HG03460 (cell line): ENCODE results near the gene TGM4.
"Not testable (repeated sequence)": the region's sequence is repeated elsewhere in the genome, so short reads cannot be mapped to it uniquely, and the experiment has no call there.

Source experiments
- ATAC-seq: cut with Tn5 transposase; IDR thresholded peaks from one replicate; pipeline ENCODE4 v1.9.1; 2021; ENCODE audit not compliant: unreplicated experiment

TGM4 gene

DNA sequence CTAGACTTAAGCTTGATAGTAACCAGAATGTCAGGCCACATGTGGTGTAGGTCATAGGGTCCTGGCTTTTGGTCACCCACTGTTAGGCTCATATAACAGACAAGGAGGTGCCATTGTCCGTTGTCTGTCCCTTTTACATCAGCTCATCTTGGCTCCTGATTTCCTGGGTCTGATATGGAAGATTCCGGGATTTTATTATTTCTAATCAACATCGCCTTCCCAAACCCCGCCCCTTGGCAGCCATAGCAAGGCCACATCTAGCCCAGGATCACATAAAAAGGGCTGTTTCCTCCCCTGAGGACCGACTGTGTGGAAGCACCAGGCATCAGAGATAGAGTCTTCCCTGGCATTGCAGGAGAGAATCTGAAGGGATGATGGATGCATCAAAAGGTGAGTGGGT is at the start of gene TGM4:
TGM4 (plus strand) TSS at position 301 of the 400 bp plus-strand sequence; CDS start at position 372, 71 bp downstream.
- ATAC-seq, result no peak

DNA sequence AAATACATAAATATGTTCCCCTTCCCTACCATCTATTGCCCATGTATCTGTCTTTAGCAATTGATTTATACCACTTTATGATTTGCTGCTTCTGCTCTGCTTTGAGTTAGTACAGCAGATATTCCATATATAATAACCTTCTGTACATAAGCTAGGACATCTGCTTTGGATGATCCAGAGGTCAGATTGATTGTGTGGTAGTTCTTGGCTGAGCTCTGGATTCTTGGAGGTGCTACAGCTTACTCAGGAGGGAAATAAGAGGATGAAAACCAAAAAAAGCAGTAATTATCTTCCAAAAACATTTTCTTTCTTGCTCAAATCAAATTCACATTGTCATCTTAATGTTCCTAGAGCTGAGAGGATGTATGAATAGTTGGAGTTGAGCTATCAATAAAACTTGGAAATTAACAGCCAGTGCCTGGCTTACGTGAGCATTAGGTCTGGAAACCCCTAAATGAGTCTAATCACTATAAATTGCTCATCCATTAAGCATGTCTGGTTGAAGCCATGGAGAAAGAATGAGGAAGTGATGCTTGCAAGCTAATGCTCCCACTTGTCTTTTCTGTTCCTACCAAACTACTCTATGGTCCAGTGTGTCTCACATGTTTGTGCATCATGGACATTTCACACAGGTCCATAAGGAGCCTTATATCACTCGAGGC is 49.0 kb upstream of the TGM4 start:
- ATAC-seq, result no peak

DNA sequence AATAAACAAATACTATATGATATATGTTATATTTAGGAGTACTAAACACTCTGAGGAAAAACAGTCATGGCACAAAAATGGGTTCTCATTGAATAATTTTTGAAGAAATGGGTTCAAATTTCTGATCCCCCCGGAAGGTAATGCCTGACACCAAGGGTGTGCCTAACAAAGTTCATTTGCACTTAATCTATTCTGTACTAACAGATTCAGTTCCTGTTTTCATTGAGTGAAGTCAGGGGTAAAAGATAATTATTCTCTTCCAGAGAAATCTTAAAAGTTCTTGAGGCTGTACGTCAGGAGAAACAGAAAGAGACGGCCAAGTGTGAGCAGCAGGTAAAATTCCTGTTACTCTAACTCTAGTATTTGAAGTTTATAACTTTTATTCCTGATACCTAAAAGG is 47.2 kb upstream of the TGM4 start:
- ATAC-seq, result no peak

DNA sequence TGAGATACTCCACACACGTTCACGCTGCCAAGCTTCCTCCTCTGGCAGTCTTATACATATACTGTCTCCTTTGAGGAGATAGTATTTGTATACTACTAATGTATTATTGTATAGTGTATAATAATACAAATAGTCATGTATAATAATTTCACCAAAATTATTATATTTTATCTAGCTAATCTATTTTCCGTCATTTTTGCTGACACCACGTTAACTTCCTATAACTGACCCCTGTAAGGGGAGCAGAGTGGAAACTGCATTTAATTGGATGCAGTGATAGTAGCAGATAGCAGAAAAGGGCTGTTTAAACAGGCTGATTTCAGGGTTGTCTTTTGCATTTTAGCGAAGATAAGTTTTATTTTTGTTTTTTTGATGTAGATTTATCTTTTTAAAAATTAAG is 43.2 kb upstream of the TGM4 start:
- no peak for ATAC-seq

DNA sequence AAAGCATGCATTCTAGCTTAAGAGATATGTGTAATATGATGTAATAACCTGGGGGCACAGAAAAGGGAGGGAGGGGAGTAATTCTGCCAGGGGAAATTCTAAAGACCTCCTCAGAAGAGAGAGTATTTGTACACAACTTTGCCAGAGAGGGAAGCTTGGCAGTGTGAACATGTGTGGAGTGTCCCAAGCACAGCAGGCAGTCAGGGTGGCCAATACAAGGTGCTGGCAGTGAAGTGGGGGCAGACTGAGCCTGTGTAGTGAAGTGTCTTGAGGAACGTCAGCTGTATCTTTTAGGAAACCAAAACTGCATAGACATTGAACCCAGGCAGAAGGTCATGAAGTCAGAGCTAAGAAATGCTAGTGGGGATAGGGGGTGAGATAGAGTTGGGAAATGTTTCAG is 42.4 kb upstream of the TGM4 start:
- no peak for ATAC-seq

DNA sequence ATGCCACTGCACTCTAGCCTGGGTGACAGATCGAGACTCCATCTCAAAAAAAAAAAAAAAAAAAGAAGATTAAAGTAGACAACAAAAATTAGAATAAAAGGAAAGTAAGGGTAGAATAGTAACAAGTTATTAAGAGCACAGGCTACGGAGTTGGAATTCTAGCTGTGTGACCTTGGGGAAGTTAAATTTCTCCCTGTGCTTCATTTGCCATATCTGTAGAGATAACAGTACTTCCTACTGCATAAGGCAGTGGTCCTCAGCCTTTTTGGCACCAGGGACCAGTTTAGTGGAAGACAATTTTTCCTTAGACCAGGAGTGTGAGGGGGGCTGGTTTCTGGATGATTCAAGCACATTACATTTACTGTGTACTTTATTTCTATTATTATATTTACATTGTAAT is 41.4 kb upstream of the TGM4 start:
- no peak for ATAC-seq

DNA sequence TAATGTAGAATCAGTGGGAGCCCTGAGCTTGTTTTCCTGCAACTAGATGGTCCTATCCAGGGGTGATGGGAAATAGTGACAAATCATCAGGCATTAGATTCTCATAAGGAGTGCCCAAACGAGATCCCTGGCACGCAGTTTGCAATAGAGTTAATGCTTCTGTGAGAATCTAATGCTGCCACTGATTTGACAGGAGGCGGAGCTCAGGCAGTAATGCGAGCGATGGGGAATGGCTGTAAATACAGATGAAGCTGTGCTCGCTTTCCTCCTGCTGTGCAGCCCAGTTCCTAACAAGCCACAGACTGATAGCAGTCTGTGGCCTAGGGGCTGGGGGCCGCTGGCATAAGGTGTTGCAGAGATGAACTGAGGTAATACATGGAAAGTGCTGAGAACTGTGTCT is 41.0 kb upstream of the TGM4 start:
- no peak for ATAC-seq

DNA sequence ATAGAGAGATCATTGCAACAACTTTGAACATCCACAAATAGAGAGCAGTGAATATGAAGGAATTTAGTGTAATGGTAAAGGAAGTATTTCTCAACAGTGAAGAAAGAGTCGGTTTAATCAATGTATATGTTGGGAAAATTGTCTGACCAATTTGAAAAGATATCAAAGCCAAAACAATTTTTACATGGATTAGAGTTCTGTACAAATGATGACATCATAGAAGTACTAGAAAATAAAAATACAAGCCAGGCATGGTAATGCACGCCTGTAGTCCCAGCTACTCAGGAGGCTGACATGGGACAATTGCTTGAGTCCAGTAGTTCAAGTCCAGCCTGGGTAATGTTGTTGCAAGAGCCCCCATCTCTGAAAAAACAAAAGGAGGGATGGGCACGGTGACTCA is 38.7 kb upstream of the TGM4 start:
- ATAC-seq, result no peak

DNA sequence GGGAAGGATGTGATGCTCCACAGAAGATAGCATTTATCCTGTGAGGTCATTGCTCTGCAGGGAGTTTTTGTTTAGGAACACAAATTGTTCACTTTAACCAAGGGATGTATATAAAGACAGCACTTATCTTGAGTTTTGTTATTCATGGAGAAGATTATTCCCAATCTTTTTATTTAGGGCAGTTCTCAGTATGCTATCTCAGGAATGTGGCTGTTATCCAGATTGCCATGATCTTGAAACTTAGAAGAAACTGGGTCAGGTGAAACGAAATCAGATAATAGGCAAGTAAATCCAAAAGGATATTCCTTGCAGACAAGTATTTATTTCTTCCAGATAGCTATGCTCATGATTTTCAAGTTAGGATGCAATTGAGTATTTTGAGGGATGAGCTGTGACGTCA is 32.0 kb upstream of the TGM4 start:
- no peak for ATAC-seq

DNA sequence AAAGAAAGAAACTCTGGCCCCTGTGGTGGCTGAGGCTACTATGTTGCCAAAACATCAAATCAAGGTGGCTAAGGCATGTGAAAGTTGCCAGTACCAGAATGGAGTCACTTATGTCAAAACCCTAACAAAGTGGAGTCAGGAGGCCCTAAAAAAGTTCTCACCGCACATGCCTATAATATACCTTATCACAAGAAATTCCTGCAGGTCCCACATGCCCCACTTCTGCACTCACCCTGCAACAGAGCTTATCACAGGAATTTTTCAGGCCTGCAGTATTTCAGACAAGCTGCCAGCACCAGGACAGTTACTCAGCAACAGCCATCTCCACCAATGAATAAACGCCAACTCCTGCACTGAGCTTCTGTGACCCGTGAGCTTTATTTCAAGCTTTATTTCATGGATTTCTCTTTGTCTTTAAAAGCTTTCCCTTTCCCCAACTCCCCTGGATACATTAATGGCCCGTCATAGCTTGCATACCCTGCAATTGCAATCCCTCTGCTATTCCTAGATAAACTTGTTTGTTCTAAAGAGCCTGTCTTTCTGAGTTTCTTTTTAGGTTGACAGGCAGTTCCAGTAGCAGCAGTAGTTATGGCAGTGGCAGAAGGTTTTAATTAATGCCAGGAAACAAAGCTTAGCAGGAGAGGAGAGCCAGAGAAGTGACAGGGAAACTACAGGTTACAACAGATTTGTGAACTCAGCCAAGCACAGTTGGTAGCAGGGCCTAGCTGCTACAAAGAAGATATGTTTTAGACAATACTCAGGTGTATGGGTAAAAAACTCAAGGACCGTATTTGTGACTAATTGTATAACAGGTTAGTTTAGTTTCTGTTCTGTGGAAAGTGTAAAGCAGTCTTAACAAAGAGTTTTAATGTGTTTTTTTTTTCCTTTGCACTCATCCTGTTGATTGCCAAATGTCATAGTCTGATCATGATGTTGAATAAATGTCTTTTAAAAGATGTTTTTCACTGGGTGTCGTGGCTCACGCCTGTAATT is 28.6 kb upstream of the TGM4 start:
- ATAC-seq, result no peak

DNA sequence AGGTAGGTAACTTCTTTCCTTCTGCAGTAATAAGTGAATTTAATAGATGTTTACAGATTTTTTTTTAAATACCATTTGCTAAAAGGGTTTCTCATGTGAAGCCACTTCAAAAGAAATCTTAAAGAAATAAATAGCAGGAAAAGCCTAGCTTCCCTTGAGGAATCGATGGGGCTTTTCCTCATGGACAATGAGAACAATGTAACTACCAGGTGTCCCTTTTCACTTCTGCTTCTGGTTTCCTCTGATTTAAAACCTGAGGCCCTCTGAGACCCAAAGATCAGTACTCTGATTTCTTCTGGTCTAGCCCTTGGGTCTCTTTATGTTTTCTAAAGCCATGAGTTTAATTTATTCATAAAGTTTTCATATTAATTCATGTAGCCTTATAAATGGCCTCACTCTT is 25.8 kb upstream of the TGM4 start:
- no peak for ATAC-seq

DNA sequence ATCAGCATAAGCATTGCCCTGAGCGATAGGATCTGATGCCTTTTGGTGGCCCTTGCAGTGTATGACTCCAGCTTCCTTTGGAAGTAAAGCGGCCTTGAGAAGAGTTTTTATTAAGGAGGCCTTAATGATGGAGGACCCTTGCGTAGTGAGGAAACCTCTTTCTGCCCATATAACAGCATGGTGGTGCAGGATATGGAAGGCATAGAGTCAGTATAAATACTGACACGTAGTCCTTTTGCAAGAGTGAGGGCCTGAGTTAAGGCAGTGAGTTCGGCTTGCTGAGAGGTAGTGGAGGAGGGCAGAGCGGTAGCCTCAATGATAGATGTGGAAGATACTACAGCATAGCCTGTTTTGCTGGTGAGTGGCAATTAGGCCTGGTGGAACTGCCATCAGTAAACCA is 17.7 kb upstream of the TGM4 start:
- not testable (repeated sequence) for ATAC-seq

DNA sequence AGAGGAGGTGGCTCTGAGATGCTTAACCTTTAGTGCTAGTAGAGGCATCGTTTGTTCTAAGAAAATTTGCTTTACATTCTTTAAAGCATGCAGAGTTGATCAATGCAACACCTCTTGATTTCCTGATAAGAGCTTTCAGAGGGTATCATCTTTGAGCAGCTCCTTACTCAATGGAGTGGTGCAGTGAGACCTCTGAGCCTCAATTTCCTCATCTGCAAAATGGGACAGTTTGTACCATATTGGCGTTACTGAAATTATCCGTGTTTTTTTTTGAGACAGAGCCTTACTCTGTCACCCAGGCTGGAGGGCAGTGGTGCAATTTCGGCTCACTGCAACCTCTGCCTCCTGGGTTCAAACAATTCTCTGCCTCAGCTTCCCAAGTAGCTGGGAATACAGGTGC is 14.3 kb upstream of the TGM4 start:
- ATAC-seq, result no peak

DNA sequence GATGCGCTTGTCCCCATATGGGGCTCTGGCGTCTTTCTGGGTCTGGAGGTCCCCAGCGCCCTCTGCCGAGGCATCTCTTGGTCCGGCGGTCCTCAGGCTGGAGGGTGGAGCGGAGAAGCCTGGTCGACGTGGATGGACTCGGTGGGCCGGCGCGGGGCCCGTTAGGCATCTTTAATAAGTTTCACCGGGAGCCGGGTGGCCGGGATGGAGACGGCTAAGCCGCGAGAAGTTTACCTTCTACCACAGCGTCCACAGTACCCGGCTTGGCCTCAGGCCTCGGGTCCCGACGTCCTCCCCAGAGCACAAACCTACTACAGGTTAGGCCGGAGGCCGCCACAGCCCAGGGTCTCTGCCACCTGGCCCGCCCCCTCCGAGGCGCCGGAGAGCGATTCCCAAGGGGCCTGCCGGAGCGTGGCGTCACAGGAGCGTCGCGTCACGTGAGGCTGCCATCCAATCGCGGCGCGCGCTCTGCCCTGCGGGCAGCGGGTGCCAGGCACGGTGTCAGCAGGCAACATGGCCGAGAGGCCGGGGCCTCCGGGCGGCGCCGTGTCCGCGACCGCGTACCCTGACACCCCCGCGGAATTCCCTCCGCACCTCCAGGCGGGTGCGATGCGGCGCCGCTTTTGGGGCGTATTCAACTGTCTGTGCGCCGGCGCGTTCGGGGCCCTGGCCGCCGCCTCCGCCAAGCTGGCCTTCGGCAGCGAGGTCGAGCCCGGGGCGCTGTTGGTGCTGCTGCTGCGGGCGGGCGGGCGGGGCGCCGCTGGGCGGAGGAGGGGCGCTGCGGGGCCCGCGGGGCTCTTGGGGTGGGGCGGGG is 12.8 kb upstream of the TGM4 start, which contains the start of gene TMEM42:
TMEM42 (plus strand) TSS at position 501 of the 814 bp plus-strand sequence; CDS start at position 514, 13 bp downstream.
- peak; percentile 91 for ATAC-seq

DNA sequence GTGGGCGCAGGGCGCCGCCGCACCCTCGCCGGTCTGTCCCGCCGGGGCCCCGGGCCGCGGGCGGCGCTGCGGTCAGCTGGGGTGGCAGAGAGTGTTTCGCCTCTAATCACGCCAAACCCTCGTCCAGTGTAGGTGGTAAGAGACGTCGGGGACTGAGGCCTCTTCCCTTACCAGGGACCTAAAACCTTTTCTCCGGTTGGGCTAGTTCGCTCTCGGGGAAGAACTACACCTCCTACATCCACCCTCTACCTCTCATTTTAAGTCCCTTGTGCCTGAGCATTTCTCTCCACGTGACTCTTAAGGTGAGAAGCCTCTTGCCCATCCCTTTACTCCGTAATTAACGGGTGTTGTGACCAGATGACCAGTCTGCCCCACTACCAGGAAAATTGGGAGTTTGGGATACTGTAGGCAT is 12.2 kb upstream of the TGM4 start:
- peak; percentile 30 for ATAC-seq

DNA sequence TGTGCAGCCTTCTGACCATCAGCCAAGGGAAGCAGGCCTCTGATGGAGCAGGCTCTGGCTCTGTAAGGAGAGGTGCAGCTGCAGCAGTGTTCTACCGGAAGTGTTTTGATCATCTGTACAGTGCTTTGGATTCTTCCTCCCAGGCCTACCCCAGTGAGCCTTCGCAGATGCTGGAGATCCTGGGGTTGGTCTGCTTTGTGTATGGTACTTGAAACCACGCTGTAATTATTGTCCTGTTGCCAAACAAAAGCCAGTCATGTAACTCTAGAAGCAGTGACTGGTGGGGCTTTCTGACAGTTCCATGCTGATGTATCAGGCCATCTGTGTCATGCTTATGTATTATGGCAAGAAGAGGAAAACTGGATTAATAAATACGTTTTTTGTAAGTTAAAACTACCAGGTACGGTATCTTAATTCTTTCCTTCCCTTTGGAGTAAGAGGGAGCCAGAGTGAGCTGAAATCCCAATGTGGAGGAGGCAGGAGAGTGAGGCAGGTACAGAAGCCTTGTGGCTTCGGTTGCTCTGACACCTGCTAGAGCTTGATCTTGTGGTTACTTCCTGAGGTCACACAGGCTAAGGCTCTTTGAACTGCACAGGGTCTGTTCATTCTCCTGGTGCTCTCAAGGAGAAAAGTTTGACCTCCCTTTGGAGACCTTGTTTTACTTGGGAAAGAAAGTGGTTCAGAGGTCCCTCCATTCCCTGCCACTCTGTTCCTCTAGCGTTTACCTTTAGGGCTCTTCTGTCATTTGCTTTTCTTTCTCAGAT is 9.0 kb upstream of the TGM4 start:
- no peak for ATAC-seq

DNA sequence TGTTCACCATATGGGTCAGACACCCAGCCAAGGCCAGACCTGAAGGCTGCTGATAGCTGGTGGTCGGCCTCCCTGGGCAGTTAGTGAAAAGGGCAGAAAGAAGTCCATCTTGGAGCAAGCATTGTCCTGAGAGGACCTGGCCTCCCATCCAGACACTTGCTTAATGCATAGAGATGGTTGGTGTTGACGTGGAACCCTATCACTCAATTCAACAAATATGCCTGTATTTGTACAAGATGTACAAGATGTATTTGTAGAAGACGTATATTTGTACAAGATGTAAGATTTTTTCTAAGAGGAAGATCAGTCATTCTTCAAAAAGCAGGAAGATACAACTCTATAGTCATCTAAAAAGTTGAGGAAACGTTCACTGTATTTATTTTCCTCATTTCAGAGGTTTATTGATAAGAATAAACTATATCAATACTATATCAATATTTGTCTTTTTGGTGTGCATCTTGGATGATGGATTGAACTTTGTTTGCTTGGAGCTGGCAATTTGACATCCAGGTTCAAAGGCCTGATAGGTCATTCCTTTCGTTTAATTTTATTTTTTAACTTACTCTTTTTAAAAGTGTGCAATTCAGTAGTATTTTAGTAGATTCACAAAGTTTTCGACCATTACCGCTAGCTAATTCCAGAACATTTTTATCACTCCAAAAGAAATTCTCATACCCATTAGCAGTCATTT is 6.8 kb upstream of the TGM4 start:
- ATAC-seq, result no peak

DNA sequence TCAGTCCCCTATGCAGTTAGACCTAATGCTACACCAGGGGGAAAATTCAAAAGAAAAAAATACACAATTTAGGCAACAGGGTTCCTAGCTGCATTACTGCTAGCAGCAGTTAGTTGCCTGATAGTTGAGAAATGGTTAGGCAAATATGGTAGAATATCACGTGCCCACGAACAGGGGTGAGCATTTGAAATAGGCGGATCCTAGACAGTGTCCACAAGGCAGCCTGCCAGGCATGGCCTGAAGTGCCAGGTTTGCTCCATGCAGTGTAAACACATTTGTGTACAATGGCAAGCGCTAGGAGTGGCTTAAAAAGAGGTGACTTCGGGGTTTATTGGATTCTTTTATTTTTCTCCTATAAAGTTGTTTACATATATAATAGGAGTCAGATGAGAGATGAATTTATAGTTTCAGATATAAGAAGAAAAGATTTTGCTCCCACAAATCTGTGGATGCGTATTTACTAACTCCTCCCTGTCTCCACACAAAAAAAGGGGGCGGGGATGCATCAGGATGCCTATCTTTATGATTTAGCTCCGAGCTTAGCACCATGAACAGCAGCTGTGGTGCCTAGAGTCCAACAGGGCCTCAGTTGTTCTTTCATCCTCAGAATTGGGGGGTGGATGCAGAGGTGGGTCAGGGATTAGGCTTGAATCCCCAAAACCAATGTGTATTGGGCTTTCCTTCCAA is 3.9 kb upstream of the TGM4 start:
- no peak for ATAC-seq

DNA sequence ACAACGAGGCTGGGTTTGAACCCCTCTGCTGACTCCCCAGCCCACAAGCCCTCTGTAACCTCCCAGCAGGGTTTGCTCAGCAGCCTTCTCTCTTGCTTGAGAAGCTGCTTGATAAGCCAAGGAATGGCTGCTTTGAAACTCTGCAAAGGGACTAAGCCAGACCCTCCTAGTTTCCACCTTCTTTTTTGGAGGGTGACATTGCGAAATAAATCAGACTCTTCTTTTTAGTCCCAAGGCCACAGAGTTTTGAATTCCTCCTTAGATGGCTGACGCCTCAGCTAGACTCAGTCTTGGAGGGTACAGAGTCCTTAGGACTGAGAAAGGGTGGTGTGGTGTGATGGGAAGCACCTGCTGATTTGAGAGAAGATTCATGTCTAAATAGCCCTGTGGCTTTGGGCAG is 1.2 kb downstream of the TGM4 start:
- no peak for ATAC-seq
